ENCODE data around the gene KLHL6. TPM values are rescaled to one million over a fixed set of nuclear protein-coding genes. Genes with fewer than 3 reads are reported as not detected.

KLHL6 gene
- total RNA-seq, 4 donors from 2014 or later = 0.60 to 17.0 (median 2.7) TPM

GRCh38 chr3:183518491-183519251 is 36.8 kb downstream of the KLHL6 start:
- no peak overlapping the region for H3K4me3 ChIP-seq
- WGBS, 2 donors (ENCODE audit: low coverage in 1 of 2) = 59 to 62% methylated on average over 9 to 10 of the region's 10 CpGs
- H3K36me3 ChIP-seq = no peaks in the 10 kb centered on the region
- no peak for DNase-seq
- TF ChIP-seq POLR2A (IDR thresholded peaks at IDR 0.05) = no peak
- no peak for TF ChIP-seq POLR2AphosphoS5 (IDR thresholded peaks at IDR 0.05)
- TF ChIP-seq, protein P1, sequence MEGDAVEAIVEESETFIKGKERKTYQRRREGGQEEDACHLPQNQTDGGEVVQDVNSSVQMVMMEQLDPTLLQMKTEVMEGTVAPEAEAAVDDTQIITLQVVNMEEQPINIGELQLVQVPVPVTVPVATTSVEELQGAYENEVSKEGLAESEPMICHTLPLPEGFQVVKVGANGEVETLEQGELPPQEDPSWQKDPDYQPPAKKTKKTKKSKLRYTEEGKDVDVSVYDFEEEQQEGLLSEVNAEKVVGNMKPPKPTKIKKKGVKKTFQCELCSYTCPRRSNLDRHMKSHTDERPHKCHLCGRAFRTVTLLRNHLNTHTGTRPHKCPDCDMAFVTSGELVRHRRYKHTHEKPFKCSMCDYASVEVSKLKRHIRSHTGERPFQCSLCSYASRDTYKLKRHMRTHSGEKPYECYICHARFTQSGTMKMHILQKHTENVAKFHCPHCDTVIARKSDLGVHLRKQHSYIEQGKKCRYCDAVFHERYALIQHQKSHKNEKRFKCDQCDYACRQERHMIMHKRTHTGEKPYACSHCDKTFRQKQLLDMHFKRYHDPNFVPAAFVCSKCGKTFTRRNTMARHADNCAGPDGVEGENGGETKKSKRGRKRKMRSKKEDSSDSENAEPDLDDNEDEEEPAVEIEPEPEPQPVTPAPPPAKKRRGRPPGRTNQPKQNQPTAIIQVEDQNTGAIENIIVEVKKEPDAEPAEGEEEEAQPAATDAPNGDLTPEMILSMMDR (IDR thresholded peaks at IDR 0.05) = no peak
- TF ChIP-seq EP300 (IDR thresholded peaks at IDR 0.05; ENCODE audit: low read depth) = no peak
- in situ Hi-C loops (cut with MboI; ENCODE audit: low pct_ligation_motif_present in 1 of 4, low pct_unique_long_range_greater_than_20kb in 1 of 4, low sequenced_read_pairs in 3 of 4) (no loop called here), intact Hi-C loops (cut with DNase I; ENCODE audit: low total_unique reads) (loop anchor here (1.0 kb wide), 1 partner anchor 25 kb away; no protein-coding TSS in a partner anchor)
- H3K27me3 ChIP-seq = no peaks in the 10 kb centered on the region
- H3K9me3 ChIP-seq = no peaks in the 10 kb centered on the region
- peaks cover 0 to 7% (median 0%) of the 10 kb centered on the region in 4 donors for H3K4me1 ChIP-seq
- H3K27ac ChIP-seq = peak overlapping the region in 2 of 4 donors; percentile 30 to 65

DNA sequence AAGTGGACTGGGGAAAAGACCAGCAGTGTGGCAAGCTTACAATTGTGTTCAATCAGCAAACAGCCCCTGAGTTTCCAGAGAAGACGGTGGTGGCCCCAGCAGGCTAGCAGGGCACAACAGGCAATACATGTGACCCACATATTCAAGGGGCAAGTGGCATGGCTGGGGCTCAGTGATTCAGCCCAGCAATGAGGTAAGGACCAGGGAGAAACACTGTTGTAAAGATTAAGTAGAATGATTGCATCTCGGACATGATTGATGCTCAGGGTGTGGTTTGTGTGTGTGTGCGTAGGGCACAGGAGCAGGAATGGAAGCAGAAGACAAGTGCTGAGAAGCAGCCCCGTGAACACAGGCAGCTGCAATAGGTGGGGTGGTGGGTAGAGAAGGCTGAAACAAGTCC is 37.9 kb downstream of the KLHL6 start:
- intact Hi-C loops (cut with DNase I; ENCODE audit: low total_unique reads) = no loop called here

DNA sequence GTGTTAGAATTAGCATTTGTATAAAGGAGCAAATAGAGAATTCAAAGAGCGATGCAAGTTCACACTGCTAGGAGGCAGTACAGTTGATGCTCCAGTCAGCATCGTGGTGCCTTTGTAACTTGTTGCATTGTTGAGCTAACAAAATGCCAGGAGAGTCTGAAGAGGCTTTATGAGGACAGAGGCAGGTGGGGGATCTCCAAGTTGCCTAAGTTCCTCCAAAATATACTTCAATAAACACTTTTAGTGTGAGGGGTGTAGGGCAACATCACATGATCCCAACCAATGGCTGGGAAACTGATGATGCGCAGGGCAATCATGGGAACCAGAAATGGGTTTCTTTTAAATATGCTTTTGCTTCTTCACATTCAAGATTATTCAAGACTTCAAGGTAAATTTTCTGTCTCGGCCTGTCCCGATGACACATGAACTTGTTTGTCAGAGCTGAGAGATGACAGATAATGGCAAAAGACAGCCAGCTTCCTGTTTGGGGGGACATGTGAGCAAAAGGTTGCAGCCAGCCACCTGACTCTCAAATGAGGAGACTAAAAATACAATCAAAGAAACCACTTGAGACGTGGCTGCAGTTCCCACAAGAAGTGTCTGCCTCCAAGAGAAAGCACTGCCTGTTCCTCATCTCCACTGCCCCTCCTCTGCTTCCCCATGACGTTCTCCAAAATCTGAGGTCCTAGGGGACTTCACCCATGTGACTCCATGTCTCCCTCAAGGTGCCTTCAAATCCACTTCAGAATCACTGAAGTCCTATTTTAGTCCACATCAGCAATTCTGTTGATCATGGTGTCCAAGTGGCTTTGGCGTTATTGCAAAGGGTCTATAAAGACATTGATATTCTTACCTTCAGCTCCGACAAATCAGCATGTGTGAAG is 39.3 kb downstream of the KLHL6 start:
- H3K4me1 ChIP-seq = peaks cover 0 to 11% (median 6%) of the 10 kb centered on the region in 4 donors
- no peak overlapping the region for H3K4me3 ChIP-seq
- DNase-seq = peak; percentile 59
- WGBS, 2 donors (ENCODE audit: low coverage in 1 of 2) = 78 to 90% methylated on average over 7 to 9 of the region's 9 CpGs
- H3K27ac ChIP-seq = peak overlapping the region in 3 of 4 donors; percentile 2 to 65 (median 30)
- H3K9me3 ChIP-seq = no peaks in the 10 kb centered on the region
- no peaks in the 10 kb centered on the region for H3K27me3 ChIP-seq
- TF ChIP-seq EP300 (IDR thresholded peaks at IDR 0.05; ENCODE audit: low read depth) (no peak), POLR2A (IDR thresholded peaks at IDR 0.05) (no peak), POLR2AphosphoS5 (IDR thresholded peaks at IDR 0.05) (no peak)
- TF ChIP-seq, protein P1 (IDR thresholded peaks at IDR 0.05) = no peak
- no peaks in the 10 kb centered on the region for H3K36me3 ChIP-seq
- in situ Hi-C loops (cut with MboI; ENCODE audit: low pct_ligation_motif_present in 1 of 4, low pct_unique_long_range_greater_than_20kb in 1 of 4, low sequenced_read_pairs in 3 of 4) (no loop called here), intact Hi-C loops (cut with DNase I; ENCODE audit: low total_unique reads) (no loop called here)

More for the DNA sequence above, 37.9 kb downstream of the KLHL6 start:
- 58 to 76% methylated on average over 2 to 4 of the region's 4 CpGs for WGBS, 2 donors (ENCODE audit: low coverage in 1 of 2)
- no peaks in the 10 kb centered on the region for H3K36me3 ChIP-seq
- no peaks in the 10 kb centered on the region for H3K27me3 ChIP-seq
- peak overlapping the region in 2 of 4 donors; percentile 30 to 65 for H3K27ac ChIP-seq
- no peak overlapping the region for H3K4me3 ChIP-seq
- in situ Hi-C loops (cut with MboI; ENCODE audit: low pct_ligation_motif_present in 1 of 4, low pct_unique_long_range_greater_than_20kb in 1 of 4, low sequenced_read_pairs in 3 of 4) = no loop called here
- TF ChIP-seq EP300 (IDR thresholded peaks at IDR 0.05; ENCODE audit: low read depth) (no peak), POLR2AphosphoS5 (IDR thresholded peaks at IDR 0.05) (no peak), POLR2A (IDR thresholded peaks at IDR 0.05) (no peak)
- TF ChIP-seq, protein P1 (IDR thresholded peaks at IDR 0.05) = no peak
- peaks cover 0 to 7% (median 0%) of the 10 kb centered on the region in 4 donors for H3K4me1 ChIP-seq
- H3K9me3 ChIP-seq = no peaks in the 10 kb centered on the region
- DNase-seq = no peak

- Histone ChIP-seq H3K9me3 (no peaks in the 10 kb centered on the region), H3K4me3 (no peak overlapping the region), H3K36me3 (no peaks in the 10 kb centered on the region), H3K27ac (no peak overlapping the region), H3K27me3 (no peaks in the 10 kb centered on the region), H3K4me1 (peaks cover 0 to 13% (median 7%) of the 10 kb centered on the region in 4 donors)
- TF ChIP-seq EP300 (IDR thresholded peaks at IDR 0.05; ENCODE audit: low read depth) = no peak
- TF ChIP-seq, protein P1 (IDR thresholded peaks at IDR 0.05) = no peak
- intact Hi-C loops (cut with DNase I; ENCODE audit: low total_unique reads) (no loop called here), in situ Hi-C loops (cut with MboI; ENCODE audit: low pct_ligation_motif_present in 1 of 4, low pct_unique_long_range_greater_than_20kb in 1 of 4, low sequenced_read_pairs in 3 of 4) (no loop called here)
- no peak for DNase-seq
- WGBS, 2 donors (ENCODE audit: low coverage in 1 of 2) = 89 to 100% methylated on average over 1 to 6 of the region's 6 CpGs
Measured at GRCh38 chr3:183514021-183514420, 41.5 kb downstream of the KLHL6 start.
